Natural killer cell (primary cell): ENCODE data around the gene ZPLD1. TPM values are rescaled to one million over a fixed set of nuclear protein-coding genes. Genes with fewer than 3 reads are reported as not detected.

ENCODE experiments used
- ATAC-seq, 3 donors: fragments of 150-1000 bp in 2 of 3; fragments of 200-7000 bp in 1 of 3; cut with Tn5 transposase; 1 replicate in 1 of 3; 2 replicates in 2 of 3; pipeline ENCODE4 v1.10.0; 2021; ENCODE audit warnings: mild to moderate bottlenecking in 2 of 3, moderate library complexity in 2 of 3
- DNase-seq, 2 donors: peaks; one replicate each; pipeline versions ENCODE4 v3.0.0 to v3.0.0-alpha.2; 2013 to 2021; ENCODE audit warnings: mixed read lengths in 1 of 2
- H3K27ac ChIP-seq: one replicate; pipeline ENCODE4 v1.5.1; 2013; ENCODE audit warnings: mild to moderate bottlenecking, low read length
- H3K27me3 ChIP-seq: one replicate; pipeline ENCODE4 v1.6.1; 2013; ENCODE audit warnings: low read length; ENCODE audit not compliant: control insufficient read depth, insufficient read depth
- H3K36me3 ChIP-seq: one replicate; pipeline ENCODE4 v1.6.1; 2013; ENCODE audit warnings: low read length; ENCODE audit not compliant: control insufficient read depth, insufficient read depth
- H3K4me1 ChIP-seq: one replicate; pipeline ENCODE4 v1.6.1; 2013; ENCODE audit warnings: low read length; ENCODE audit not compliant: control insufficient read depth, insufficient read depth
- H3K4me3 ChIP-seq: one replicate; pipeline ENCODE4 v1.5.1; 2013; ENCODE audit warnings: low read length
- H3K9me3 ChIP-seq: one replicate; pipeline ENCODE4 v1.6.1; 2013; ENCODE audit warnings: low read length; ENCODE audit not compliant: control insufficient read depth, insufficient read depth
- H3K27ac Mint-ChIP-seq, 2 donors: one replicate each; pipeline ENCODE4 v1.8.0; 2022; ENCODE audit warnings: mild to moderate bottlenecking in 2 of 2, mixed read lengths in 2 of 2, moderate library complexity in 1 of 2
- H3K27me3 Mint-ChIP-seq, 2 donors: one replicate each; pipeline ENCODE4 v1.8.0; 2022; ENCODE audit warnings: low read depth in 2 of 2, mixed read lengths in 2 of 2
- H3K36me3 Mint-ChIP-seq: one replicate; pipeline ENCODE4 v1.8.0; 2022; ENCODE audit warnings: mixed read lengths
- H3K4me1 Mint-ChIP-seq, 2 donors: one replicate each; pipeline ENCODE4 v1.8.0; 2022; ENCODE audit warnings: mixed read lengths in 2 of 2
- H3K4me3 Mint-ChIP-seq: one replicate; pipeline ENCODE4 v1.8.0; 2022; ENCODE audit warnings: mild to moderate bottlenecking, moderate library complexity, mixed read lengths
- H3K9me3 Mint-ChIP-seq, 2 donors: one replicate each; pipeline ENCODE4 v1.8.0; 2022; ENCODE audit warnings: mixed read lengths in 2 of 2
- WGBS: methylation state at CpG from one replicate; pipeline ENCODE4 v1.1.7; 2013; ENCODE audit warnings: missing lambda C conversion rate; ENCODE audit not compliant: insufficient coverage; 5-methylcytosine and 5-hydroxymethylcytosine counted together
- intact Hi-C: fragments of 100-400 bp; cut with micrococcal nuclease; formaldehyde crosslinking; loops from one replicate; pipeline ENCODE4 v1.14.2; 2022
- total RNA-seq, 4 donors: library from RNA; stranded (reverse); fragments of 120-200 nt in 1 of 4; gene quantifications; one replicate each; pipeline versions ENCODE4 v1.2.3 to v1.2.4, GENCODE V29; 2013 to 2022
- TF ChIP-seq, protein P1 (sequence below): fragments of 200-600 bp; IDR thresholded peaks from one replicate; pipeline ENCODE4 v1.8.0; 2022; ENCODE audit warnings: antibody characterized with exemption

The ZPLD1 gene
- total RNA-seq, 3 donors from 2014 or later (not counting 1 experiment from before 2014, with no cell fraction given) = not detected

DNA sequence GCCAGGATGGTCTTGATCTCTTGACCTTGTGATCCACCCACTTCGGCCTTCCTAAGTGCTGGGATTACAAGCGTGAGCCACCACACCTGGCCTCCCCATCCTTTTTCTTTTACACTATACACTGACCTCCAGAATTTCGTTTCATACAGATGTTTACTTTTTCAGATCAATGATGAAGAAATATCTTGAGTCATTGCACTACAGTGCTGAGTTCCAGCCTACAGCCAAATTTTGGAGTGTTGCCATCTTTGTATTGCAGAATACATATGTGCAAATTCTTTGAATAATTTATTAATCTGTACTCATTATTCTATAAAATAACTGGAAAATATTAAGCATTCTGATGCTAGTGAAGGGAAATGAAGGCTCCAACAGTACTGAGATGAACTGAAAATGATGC, 12.5 kb downstream of the ZPLD1 start:
- ATAC-seq (no peak), DNase-seq (no peak)
- TF ChIP-seq, protein P1, sequence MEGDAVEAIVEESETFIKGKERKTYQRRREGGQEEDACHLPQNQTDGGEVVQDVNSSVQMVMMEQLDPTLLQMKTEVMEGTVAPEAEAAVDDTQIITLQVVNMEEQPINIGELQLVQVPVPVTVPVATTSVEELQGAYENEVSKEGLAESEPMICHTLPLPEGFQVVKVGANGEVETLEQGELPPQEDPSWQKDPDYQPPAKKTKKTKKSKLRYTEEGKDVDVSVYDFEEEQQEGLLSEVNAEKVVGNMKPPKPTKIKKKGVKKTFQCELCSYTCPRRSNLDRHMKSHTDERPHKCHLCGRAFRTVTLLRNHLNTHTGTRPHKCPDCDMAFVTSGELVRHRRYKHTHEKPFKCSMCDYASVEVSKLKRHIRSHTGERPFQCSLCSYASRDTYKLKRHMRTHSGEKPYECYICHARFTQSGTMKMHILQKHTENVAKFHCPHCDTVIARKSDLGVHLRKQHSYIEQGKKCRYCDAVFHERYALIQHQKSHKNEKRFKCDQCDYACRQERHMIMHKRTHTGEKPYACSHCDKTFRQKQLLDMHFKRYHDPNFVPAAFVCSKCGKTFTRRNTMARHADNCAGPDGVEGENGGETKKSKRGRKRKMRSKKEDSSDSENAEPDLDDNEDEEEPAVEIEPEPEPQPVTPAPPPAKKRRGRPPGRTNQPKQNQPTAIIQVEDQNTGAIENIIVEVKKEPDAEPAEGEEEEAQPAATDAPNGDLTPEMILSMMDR = no peak
- Histone ChIP-seq H3K4me3 (no peak overlapping the region), H3K27me3 (no peaks in the 10 kb centered on the region), H3K9me3 (no peaks in the 10 kb centered on the region), H3K27ac (no peak overlapping the region), H3K4me1 (no peaks in the 10 kb centered on the region), H3K36me3 (no peaks in the 10 kb centered on the region)
- H3K9me3 Mint-ChIP-seq = peaks cover 0 to 4% of the 10 kb centered on the region in 2 donors
- H3K4me1 Mint-ChIP-seq = no peaks in the 10 kb centered on the region
- WGBS = 94% methylated on average over 3 of the region's 3 CpGs
- intact Hi-C loops = no loop called here
- H3K27ac Mint-ChIP-seq = no peak overlapping the region
- H3K36me3 Mint-ChIP-seq = no peaks in the 10 kb centered on the region
- no peak overlapping the region for H3K4me3 Mint-ChIP-seq
- H3K27me3 Mint-ChIP-seq = no peaks in the 10 kb centered on the region

DNA sequence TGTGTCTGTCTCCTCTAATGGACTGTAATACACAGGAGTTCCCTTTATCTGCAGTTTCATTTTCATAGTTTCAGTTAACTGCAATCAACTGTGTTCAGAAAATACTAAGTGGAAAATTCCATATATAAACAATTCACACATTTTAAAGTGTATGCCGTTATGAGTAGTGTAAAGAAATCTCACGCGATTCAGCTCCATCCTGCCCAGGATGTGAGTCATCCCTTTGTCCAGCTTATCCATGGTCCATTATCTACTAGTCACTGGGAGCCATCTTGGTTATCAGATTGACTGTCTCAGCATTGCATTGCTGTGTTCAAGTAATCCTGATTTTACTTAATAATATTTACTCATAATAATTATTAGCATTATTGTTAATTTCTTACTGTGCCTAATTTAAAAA, 14.5 kb downstream of the ZPLD1 start:
- H3K4me3 ChIP-seq = no peak overlapping the region
- Mint-ChIP-seq H3K27me3 (no peaks in the 10 kb centered on the region), H3K36me3 (no peaks in the 10 kb centered on the region), H3K9me3 (peaks cover 0 to 4% of the 10 kb centered on the region in 2 donors), H3K27ac (no peak overlapping the region), H3K4me3 (no peak overlapping the region), H3K4me1 (no peaks in the 10 kb centered on the region)
- DNase-seq (no peak), ATAC-seq (no peak)
- no peaks in the 10 kb centered on the region for H3K4me1 ChIP-seq
- H3K27me3 ChIP-seq = no peaks in the 10 kb centered on the region
- intact Hi-C loops = no loop called here
- TF ChIP-seq, protein P1 = no peak
- H3K27ac ChIP-seq = no peak overlapping the region
- WGBS = 94% methylated on average over 3 of the region's 3 CpGs
- no peaks in the 10 kb centered on the region for H3K9me3 ChIP-seq
- H3K36me3 ChIP-seq = no peaks in the 10 kb centered on the region

DNA sequence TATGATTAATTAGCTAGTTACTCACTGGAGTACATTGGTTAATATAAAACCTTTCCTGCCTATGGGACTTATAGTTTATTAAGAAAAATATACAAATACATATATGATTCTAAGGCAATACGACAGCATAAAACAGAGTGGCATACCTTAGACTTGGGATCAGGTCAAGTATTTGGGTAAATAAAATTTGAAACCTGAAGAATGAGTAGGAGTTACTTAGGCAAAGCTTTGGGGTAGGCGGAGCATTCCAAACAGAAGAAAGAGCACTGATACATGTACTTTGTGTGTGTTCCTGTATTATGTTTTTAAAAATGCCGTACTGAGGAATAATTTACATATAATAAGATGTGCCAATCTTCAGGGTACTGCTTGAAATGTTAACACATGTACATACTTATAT, 15.1 kb downstream of the ZPLD1 start:
- no peak for DNase-seq
- intact Hi-C loops = no loop called here
- Histone ChIP-seq H3K4me3 (no peak overlapping the region), H3K36me3 (no peaks in the 10 kb centered on the region), H3K27me3 (no peaks in the 10 kb centered on the region), H3K4me1 (no peaks in the 10 kb centered on the region), H3K9me3 (no peaks in the 10 kb centered on the region), H3K27ac (no peak overlapping the region)
- H3K27me3 Mint-ChIP-seq = no peaks in the 10 kb centered on the region
- TF ChIP-seq, protein P1 = no peak
- peaks cover 0 to 4% of the 10 kb centered on the region in 2 donors for H3K9me3 Mint-ChIP-seq
- no peaks in the 10 kb centered on the region for H3K4me1 Mint-ChIP-seq
- no peaks in the 10 kb centered on the region for H3K36me3 Mint-ChIP-seq
- no peak overlapping the region for H3K4me3 Mint-ChIP-seq
- 88% methylated on average over 3 of the region's 3 CpGs for WGBS
- H3K27ac Mint-ChIP-seq = no peak overlapping the region
- ATAC-seq = no peak

DNA sequence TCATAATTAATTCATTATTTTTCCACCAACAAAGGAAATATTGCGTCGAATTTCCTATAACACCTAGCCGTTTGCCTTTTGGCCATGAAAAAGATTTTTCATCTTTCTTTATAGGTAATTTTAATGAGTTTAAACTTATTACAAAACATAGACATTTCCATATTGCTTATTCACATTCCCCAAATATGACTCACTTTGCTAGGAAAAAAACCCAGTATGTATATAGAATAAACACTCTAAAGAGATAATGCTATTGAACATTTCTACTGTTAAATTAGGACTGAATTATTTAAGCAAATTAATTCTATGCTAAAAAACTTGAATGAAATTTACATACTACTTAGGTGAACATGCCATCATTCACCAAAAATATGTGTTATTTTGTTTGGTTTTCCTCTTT, 16.2 kb downstream of the ZPLD1 start:
- Mint-ChIP-seq H3K27ac (no peak overlapping the region), H3K4me1 (no peaks in the 10 kb centered on the region), H3K36me3 (no peaks in the 10 kb centered on the region), H3K4me3 (no peak overlapping the region), H3K27me3 (no peaks in the 10 kb centered on the region), H3K9me3 (peaks cover 0 to 4% of the 10 kb centered on the region in 2 donors)
- H3K4me1 ChIP-seq = no peaks in the 10 kb centered on the region
- no peaks in the 10 kb centered on the region for H3K36me3 ChIP-seq
- intact Hi-C loops = no loop called here
- no peak for ATAC-seq
- H3K9me3 ChIP-seq = no peaks in the 10 kb centered on the region
- no peaks in the 10 kb centered on the region for H3K27me3 ChIP-seq
- H3K4me3 ChIP-seq = no peak overlapping the region
- no peak for DNase-seq
- TF ChIP-seq, protein P1 = no peak
- no CpG with 5 or more reads among the region's 3 CpGs for WGBS
- no peak overlapping the region for H3K27ac ChIP-seq
